HG02885 (cell line): Measurements from ENCODE around the gene TMEM250.
A peak's percentile ranks its signal among the peaks of the same experiment; 100 is the strongest.
"Not testable (repeated sequence)": the region's sequence is repeated elsewhere in the genome, so short reads cannot be mapped to it uniquely, and the experiment has no call there.

Experiments
- ATAC-seq: cut with Tn5 transposase; IDR thresholded peaks from one replicate; pipeline ENCODE4 v1.9.1; 2021; ENCODE audit warnings: mild to moderate bottlenecking; ENCODE audit not compliant: unreplicated experiment, poor library complexity

TMEM250 gene

GRCh38 chr9:136118320-136119060, at the start of gene TMEM250:
Gene TMEM250, minus strand, starts transcription at chr9:136118875. Its CDS starts 1,975 bp downstream, at chr9:136116900.
- ATAC-seq, result peak; percentile 82

GRCh38 chr9:136163248-136163850, 44.7 kb upstream of the TMEM250 start:
- ATAC-seq, result no peak

- ATAC-seq, result no peak
Measured at GRCh38 chr9:136160995-136161610, 42.4 kb upstream of the TMEM250 start.

- ATAC-seq, result no peak
Measured at GRCh38 chr9:136160381-136160841, 41.7 kb upstream of the TMEM250 start.

- ATAC-seq, result no peak
Measured at GRCh38 chr9:136159851-136160250, 41.2 kb upstream of the TMEM250 start.

GRCh38 chr9:136157477-136158265, 39.0 kb upstream of the TMEM250 start:
- no peak for ATAC-seq

- ATAC-seq, result no peak
Measured at GRCh38 chr9:136156209-136157120, 37.8 kb upstream of the TMEM250 start.

- ATAC-seq, result no peak
Measured at GRCh38 chr9:136155576-136155975, 36.9 kb upstream of the TMEM250 start.

- no peak for ATAC-seq
Measured at GRCh38 chr9:136154943-136155342, 36.3 kb upstream of the TMEM250 start.

- ATAC-seq, result no peak
Measured at GRCh38 chr9:136153381-136154065, 34.8 kb upstream of the TMEM250 start.

- no peak for ATAC-seq
Measured at GRCh38 chr9:136152931-136153330, 34.3 kb upstream of the TMEM250 start.

- ATAC-seq, result no peak
Measured at GRCh38 chr9:136152543-136152866, 33.8 kb upstream of the TMEM250 start.

GRCh38 chr9:136151848-136152542, 33.3 kb upstream of the TMEM250 start:
- ATAC-seq, result no peak

- no peak for ATAC-seq
Measured at GRCh38 chr9:136151214-136151804, 32.6 kb upstream of the TMEM250 start.

- not testable (repeated sequence) for ATAC-seq
Measured at GRCh38 chr9:136150664-136151213, 32.1 kb upstream of the TMEM250 start.

GRCh38 chr9:136149853-136150252, 31.2 kb upstream of the TMEM250 start:
- no peak for ATAC-seq

GRCh38 chr9:136149337-136149736, 30.7 kb upstream of the TMEM250 start:
- no peak for ATAC-seq

GRCh38 chr9:136148766-136149165, 30.1 kb upstream of the TMEM250 start:
- ATAC-seq, result no peak
